GM12865 (cell line): ENCODE results near the gene TFDP2.

Experiments used
- DNase-seq: peaks from one replicate; pipeline ENCODE4 v3.0.0; 2010; ENCODE audit warnings: low read depth
- H3K4me3 ChIP-seq: 2 replicates; pipeline ENCODE4 v1.5.1; 2011; ENCODE audit warnings: mild to moderate bottlenecking, low read depth, low read length, control low read depth
- CTCF ChIP-seq: IDR thresholded peaks from 2 replicates; pipeline ENCODE4 v1.5.1; 2011; ENCODE audit warnings: low read length, control low read depth, low read depth, inconsistent platforms; ENCODE audit not compliant: insufficient read depth; ENCODE audit errors: missing control alignments

TFDP2 gene

GRCh38 chr3:142165194-142165593 is 15.8 kb upstream of the TFDP2 start:
- no peak for DNase-seq
- no peak overlapping the region for H3K4me3 ChIP-seq
- TF ChIP-seq CTCF = no peak

DNA sequence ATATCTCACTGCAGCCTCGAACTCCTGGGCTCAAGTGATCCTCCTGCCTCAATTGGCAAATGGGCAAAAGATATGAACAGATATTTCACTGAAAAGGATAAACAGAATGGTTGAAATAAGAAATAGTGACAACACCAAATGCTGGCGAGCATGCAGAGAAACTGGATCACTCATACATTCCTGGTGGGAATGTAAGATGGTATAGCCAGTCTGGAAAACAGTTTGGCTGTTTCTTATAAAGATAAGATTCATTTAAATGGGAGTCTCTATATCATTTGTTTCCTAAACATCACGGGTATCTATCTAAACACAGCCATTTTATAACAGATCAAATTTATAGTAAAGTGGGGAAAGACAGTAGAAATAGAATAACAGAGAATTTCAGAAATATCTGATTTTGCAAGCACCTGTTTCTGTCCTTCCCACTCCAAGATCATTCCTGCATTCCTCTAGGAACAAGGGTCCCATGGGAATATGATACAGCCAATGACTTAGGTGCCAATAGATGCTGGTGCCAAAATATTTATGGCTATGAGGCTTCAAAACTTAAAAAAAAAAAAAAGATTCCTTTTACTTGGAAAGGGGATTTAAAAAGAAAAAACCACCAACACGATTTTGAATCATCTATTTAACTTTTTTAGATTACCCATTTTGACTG is 9.9 kb upstream of the TFDP2 start:
- H3K4me3 ChIP-seq = no peak overlapping the region
- no peak for TF ChIP-seq CTCF
- DNase-seq = no peak

DNA sequence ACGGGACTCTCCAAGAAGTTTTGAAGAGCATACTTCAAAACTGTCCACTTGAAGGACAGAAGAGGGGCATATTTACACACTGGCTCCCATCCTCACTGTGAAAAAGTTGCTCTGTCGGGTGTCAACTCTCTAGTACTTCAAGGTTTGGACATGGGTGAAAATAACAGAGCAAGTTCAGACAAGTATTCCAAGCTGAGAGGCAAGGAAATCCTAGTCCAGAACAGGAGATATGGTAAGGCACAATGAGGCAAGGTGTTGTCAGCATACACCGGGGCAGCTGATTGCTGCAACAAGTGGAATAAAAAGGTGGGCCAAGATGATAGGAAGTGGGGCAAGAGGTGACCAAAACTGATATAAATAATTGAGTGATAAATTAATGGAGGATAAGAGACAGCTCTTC is 4.8 kb upstream of the TFDP2 start:
- DNase-seq = no peak
- no peak for TF ChIP-seq CTCF

GRCh38 chr3:142152384-142152783 is 3.0 kb upstream of the TFDP2 start:
- DNase-seq = no peak
- no peak overlapping the region for H3K4me3 ChIP-seq
- TF ChIP-seq CTCF = no peak

More for the DNA sequence above, 4.8 kb upstream of the TFDP2 start:
- no peak overlapping the region for H3K4me3 ChIP-seq

GRCh38 chr3:142151828-142152227 is 2.5 kb upstream of the TFDP2 start:
- H3K4me3 ChIP-seq = no peak overlapping the region
- no peak for TF ChIP-seq CTCF
- no peak for DNase-seq

GRCh38 chr3:142151240-142151639 is 1.9 kb upstream of the TFDP2 start:
- DNase-seq = no peak
- TF ChIP-seq CTCF = no peak
- H3K4me3 ChIP-seq = no peak overlapping the region

DNA sequence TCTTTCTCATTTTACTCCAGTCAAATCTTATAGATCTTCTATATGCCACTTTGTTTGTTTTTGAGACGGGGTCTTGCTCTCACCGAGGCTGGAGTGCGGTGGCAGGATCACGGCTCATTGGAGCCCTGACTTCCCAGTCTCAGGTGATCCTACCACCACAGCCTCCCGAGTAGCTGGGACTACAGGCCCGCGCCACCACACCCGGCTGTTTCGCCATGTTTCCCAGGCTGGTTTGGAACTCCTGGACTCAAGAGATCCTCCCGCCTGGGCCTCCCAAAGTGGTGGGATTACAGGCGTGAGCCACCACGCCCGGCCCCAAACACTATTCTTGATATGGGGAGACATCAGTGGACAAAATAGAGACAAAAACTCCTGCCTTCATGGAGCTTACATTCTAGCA is 927 bp upstream of the TFDP2 start:
- no peak for TF ChIP-seq CTCF
- no peak for DNase-seq
- H3K4me3 ChIP-seq = no peak overlapping the region
